SU-DHL-6 (cell line): ENCODE results near the gene DTWD1.

Source experiments
- H2AFZ ChIP-seq: fragments of 200-600 bp; sonication (generic); 2 replicates; pipeline ENCODE4 v1.6.1; 2014; ENCODE audit warnings: low read depth, mild to moderate bottlenecking, moderate library complexity, mixed read lengths, antibody characterized with exemption, low read length; ENCODE audit not compliant: severe bottlenecking
- H3F3A ChIP-seq: fragments of 200-600 bp; shearing (Covaris generic); 2 replicates; pipeline ENCODE4 v1.6.0; 2016; ENCODE audit warnings: antibody characterized with exemption, mild to moderate bottlenecking; ENCODE audit not compliant: insufficient read depth
- H3K27ac ChIP-seq: fragments of 200-600 bp; sonication (generic); 2 replicates; pipeline ENCODE4 v1.5.1; 2016; ENCODE audit warnings: low read depth, mild to moderate bottlenecking, low read length, moderate library complexity, mixed read lengths
- H3K27me3 ChIP-seq: fragments of 200-600 bp; sonication (generic), shearing (Covaris generic); 2 replicates; pipeline ENCODE4 v1.6.0; 2014; ENCODE audit warnings: mild to moderate bottlenecking, low read length
- H3K36me3 ChIP-seq: fragments of 200-600 bp; sonication (generic); 2 replicates; pipeline ENCODE4 v1.6.1; 2014; ENCODE audit warnings: mild to moderate bottlenecking, low read length, mixed read lengths
- H3K4me2 ChIP-seq: fragments of 300-600, 200-600 bp; shearing (Covaris generic), sonication (generic); 2 replicates; pipeline ENCODE4 v1.6.0; 2014; ENCODE audit warnings: low read length, low read depth, mild to moderate bottlenecking; ENCODE audit not compliant: poor library complexity, severe bottlenecking
- H3K4me3 ChIP-seq: fragments of 200-600 bp; sonication (generic); 2 replicates; pipeline ENCODE4 v1.5.1; 2014; ENCODE audit warnings: antibody characterized with exemption, low read length, mild to moderate bottlenecking, mixed read lengths; ENCODE audit not compliant: insufficient read depth, poor library complexity, severe bottlenecking
- H3K79me2 ChIP-seq: fragments of 200-600 bp; sonication (generic); 2 replicates; pipeline ENCODE4 v1.6.1; 2014; ENCODE audit warnings: mild to moderate bottlenecking, low read length, moderate library complexity; ENCODE audit not compliant: insufficient read depth
- H3K9ac ChIP-seq: fragments of 200-600 bp; sonication (generic); 2 replicates; pipeline ENCODE4 v1.7.0; 2014; ENCODE audit warnings: mild to moderate bottlenecking, low read length
- H3K9me2 ChIP-seq: fragments of 200-600 bp; sonication (generic); replicated peaks from 2 replicates; pipeline ENCODE4 v1.6.1; 2014; ENCODE audit warnings: low read length; ENCODE audit not compliant: insufficient read depth
- H3K9me3 ChIP-seq: fragments of 200-600 bp; sonication (generic); 2 replicates; pipeline ENCODE4 v1.6.1; 2014; ENCODE audit warnings: low read length, mixed read lengths; ENCODE audit not compliant: insufficient read depth
- H4K20me1 ChIP-seq: fragments of 200-600 bp; sonication (generic); 2 replicates; pipeline ENCODE4 v1.6.1; 2014; ENCODE audit warnings: low read depth, mild to moderate bottlenecking, antibody characterized with exemption, low read length, moderate library complexity, mixed read lengths
- EZH2phosphoT487 ChIP-seq: fragments of 200-600 bp; sonication (generic), shearing (Covaris generic); conservative IDR thresholded peaks from 2 replicates; pipeline ENCODE4 v1.6.1; 2018; ENCODE audit warnings: mild to moderate bottlenecking, antibody characterized with exemption, low read length, moderate library complexity, mixed read lengths
- TF ChIP-seq, protein P1 (sequence below): fragments of 200-600 bp; sonication (generic); IDR thresholded peaks from one replicate; pipeline ENCODE4 v1.5.1; 2017; ENCODE audit warnings: antibody characterized with exemption, mild to moderate bottlenecking, low read length, moderate library complexity; ENCODE audit not compliant: insufficient read depth, poor library complexity, severe bottlenecking

Gene DTWD1

DNA sequence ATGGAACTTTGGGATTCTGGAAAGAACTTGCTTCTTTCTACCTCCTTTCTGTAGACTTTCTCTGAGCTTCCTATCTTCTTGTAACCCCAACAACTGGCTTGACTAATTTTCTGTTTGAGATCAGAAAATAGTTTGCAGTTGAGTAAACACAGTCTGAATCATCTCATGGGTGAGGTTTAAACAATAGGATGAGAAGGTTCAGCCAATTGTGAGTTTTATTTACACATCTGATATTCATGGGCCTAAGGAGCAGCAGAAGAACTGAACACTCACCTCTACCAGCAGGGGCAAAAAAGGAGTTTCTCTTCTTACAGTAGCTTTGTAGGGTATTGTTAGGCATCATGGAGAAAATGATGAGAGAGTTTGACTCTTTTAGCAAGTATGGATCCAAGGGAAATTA lies 54.2 kb downstream of the DTWD1 start:
- no peak overlapping the region for H3K4me3 ChIP-seq
- H3K36me3 ChIP-seq = no peaks in the 10 kb centered on the region
- no peak overlapping the region for H3K9ac ChIP-seq
- H3K27ac ChIP-seq = no peak overlapping the region
- H3K4me2 ChIP-seq = no peak overlapping the region
- no peaks in the 10 kb centered on the region for H3K27me3 ChIP-seq
- no peak overlapping the region for H2AFZ ChIP-seq
- no peaks in the 10 kb centered on the region for H3F3A ChIP-seq
- no peaks in the 10 kb centered on the region for H3K9me3 ChIP-seq
- TF ChIP-seq, protein P1, sequence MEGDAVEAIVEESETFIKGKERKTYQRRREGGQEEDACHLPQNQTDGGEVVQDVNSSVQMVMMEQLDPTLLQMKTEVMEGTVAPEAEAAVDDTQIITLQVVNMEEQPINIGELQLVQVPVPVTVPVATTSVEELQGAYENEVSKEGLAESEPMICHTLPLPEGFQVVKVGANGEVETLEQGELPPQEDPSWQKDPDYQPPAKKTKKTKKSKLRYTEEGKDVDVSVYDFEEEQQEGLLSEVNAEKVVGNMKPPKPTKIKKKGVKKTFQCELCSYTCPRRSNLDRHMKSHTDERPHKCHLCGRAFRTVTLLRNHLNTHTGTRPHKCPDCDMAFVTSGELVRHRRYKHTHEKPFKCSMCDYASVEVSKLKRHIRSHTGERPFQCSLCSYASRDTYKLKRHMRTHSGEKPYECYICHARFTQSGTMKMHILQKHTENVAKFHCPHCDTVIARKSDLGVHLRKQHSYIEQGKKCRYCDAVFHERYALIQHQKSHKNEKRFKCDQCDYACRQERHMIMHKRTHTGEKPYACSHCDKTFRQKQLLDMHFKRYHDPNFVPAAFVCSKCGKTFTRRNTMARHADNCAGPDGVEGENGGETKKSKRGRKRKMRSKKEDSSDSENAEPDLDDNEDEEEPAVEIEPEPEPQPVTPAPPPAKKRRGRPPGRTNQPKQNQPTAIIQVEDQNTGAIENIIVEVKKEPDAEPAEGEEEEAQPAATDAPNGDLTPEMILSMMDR = no peak
- no peak for TF ChIP-seq EZH2phosphoT487
- no peaks in the 10 kb centered on the region for H4K20me1 ChIP-seq
- no peaks in the 10 kb centered on the region for H3K79me2 ChIP-seq
- no peaks in the 10 kb centered on the region for H3K9me2 ChIP-seq

DNA sequence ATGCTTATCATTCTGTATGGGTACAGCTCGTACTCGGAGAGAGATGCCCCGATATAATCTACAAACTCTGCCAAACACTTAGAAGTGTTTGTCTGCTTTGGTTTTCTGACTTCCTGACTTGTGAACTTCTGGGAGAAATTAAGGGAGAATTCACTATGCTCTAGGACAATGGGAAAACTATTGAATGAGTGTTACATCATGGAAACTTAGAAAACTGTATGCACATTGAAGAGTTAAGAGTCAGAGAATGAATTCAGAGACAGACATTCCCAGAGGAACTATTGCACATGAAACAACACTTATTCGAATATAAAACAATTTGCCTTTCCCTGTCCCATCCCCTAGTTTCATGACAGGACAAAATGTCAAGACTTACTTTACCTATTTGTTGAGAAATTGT lies 57.8 kb downstream of the DTWD1 start:
- H4K20me1 ChIP-seq = no peaks in the 10 kb centered on the region
- no peaks in the 10 kb centered on the region for H3K79me2 ChIP-seq
- H3K27me3 ChIP-seq = no peaks in the 10 kb centered on the region
- no peak overlapping the region for H3K4me2 ChIP-seq
- H3K27ac ChIP-seq = no peak overlapping the region
- no peaks in the 10 kb centered on the region for H3K9me3 ChIP-seq
- H3K4me3 ChIP-seq = no peak overlapping the region
- TF ChIP-seq EZH2phosphoT487 = no peak
- TF ChIP-seq, protein P1 = no peak
- H3K36me3 ChIP-seq = no peaks in the 10 kb centered on the region
- no peaks in the 10 kb centered on the region for H3F3A ChIP-seq
- H3K9me2 ChIP-seq = no peaks in the 10 kb centered on the region
- no peak overlapping the region for H3K9ac ChIP-seq
- H2AFZ ChIP-seq = no peak overlapping the region

DNA sequence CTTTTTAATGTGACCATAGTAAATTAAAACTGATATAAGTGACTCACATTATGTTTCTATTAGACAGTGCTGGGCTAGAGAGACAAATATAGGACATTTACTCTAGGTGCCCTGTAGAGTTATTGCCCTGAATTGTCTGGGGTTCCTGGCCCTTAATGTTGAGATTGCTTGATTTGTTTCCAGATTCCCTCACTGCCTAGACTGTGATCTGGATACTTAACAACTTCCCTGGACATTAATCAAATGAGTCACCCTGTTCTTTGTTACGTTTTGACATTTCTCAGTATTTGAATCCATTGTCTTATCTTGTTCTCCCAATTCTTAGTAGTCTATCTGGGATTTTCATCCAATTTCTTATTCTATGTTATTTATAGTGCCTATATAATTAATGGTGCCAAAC lies 65.8 kb downstream of the DTWD1 start:
- H3F3A ChIP-seq = no peaks in the 10 kb centered on the region
- H3K79me2 ChIP-seq = no peaks in the 10 kb centered on the region
- no peaks in the 10 kb centered on the region for H3K27me3 ChIP-seq
- H3K36me3 ChIP-seq = no peaks in the 10 kb centered on the region
- no peaks in the 10 kb centered on the region for H4K20me1 ChIP-seq
- no peak overlapping the region for H3K4me3 ChIP-seq
- TF ChIP-seq, protein P1 = no peak
- no peak for TF ChIP-seq EZH2phosphoT487
- H3K9ac ChIP-seq = no peak overlapping the region
- H3K9me3 ChIP-seq = no peaks in the 10 kb centered on the region
- H3K27ac ChIP-seq = no peak overlapping the region
- H3K4me2 ChIP-seq = no peak overlapping the region
- no peaks in the 10 kb centered on the region for H3K9me2 ChIP-seq
- H2AFZ ChIP-seq = no peak overlapping the region
